ENCODE measurements around the gene SLC8A3.

The SLC8A3 gene

GRCh38 chr14:70032447-70032846, 156.3 kb downstream of the SLC8A3 start:
- no peak for TF ChIP-seq CTCF (IDR thresholded peaks at IDR 0.05; ENCODE audit: extremely low read depth, missing control alignments)
- no peak for DNase-seq (ENCODE audit: low spot score)

- no peak for DNase-seq (ENCODE audit: low spot score)
- TF ChIP-seq CTCF (IDR thresholded peaks at IDR 0.05; ENCODE audit: extremely low read depth, missing control alignments) = no peak
These were observed 156.7 kb downstream of the SLC8A3 start for GRCh38 chr14:70032016-70032415.

DNA sequence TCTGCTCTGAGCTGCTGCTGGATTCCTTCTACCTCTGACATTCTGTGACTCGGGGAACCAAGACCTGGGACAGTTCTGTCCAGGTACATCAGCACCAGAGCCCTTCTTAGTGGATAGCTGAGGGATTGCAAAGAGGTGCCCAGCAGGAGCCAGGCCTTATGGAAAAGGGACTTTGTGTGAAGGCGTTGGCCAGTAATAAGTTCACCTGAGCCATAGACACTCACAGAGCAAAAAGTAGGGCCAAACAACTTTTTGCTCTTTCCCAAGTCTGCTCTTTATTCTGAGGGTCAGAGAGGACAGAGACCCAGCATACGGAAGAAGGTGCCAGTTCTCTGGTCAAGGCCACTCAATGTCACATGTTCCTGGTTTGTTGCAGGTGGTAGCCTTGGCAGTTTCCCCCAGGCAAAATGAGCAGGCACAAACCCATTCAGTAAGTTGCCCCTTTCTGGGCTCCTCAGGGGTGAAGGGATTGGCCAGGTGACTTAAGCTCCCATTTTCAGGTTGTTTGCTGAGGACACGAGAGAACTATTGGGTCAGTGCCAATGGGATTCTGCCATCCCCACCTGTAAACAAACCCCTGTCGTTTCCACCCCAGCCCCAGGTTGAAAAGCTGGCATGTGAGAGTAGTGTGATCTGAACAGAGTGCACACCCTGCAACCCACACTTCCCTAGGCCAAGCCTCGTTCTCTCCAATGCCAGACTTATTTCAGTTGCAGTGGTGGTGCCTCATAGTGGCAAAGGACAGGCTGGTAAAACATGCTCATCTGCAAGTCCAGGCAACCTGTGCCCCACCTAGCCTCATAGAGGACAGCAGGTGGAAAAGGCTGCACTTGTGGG, 159.2 kb downstream of the SLC8A3 start:
- TF ChIP-seq CTCF (IDR thresholded peaks at IDR 0.05; ENCODE audit: extremely low read depth, missing control alignments) = no peak
- no peak for DNase-seq (ENCODE audit: low spot score)

- peak; percentile 77 for DNase-seq (ENCODE audit: low spot score)
- TF ChIP-seq CTCF (IDR thresholded peaks at IDR 0.05; ENCODE audit: extremely low read depth, missing control alignments) = peak; percentile 97
These were observed 160.8 kb downstream of the SLC8A3 start for GRCh38 chr14:70027785-70028428.

DNA sequence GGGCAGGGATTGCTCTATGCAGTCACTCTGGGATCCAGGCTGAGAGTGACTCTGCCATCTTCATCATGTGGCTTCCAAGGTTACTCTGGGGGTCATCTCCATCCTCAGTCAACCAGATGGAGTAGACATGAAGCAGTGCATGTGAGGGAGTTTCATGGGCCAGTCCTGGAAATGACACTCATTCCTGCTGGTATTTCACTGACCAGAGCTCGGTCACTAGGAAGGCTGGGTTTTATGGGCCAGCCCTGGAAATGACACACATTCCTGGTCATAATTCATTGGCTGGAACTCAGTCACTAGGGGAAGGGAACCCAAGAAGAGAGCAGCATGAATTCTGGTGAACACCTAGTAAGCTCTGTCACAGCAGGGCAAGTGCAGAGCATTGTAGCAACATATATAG, 164.9 kb downstream of the SLC8A3 start:
- TF ChIP-seq CTCF (IDR thresholded peaks at IDR 0.05; ENCODE audit: extremely low read depth, missing control alignments) = no peak
- no peak for DNase-seq (ENCODE audit: low spot score)

DNA sequence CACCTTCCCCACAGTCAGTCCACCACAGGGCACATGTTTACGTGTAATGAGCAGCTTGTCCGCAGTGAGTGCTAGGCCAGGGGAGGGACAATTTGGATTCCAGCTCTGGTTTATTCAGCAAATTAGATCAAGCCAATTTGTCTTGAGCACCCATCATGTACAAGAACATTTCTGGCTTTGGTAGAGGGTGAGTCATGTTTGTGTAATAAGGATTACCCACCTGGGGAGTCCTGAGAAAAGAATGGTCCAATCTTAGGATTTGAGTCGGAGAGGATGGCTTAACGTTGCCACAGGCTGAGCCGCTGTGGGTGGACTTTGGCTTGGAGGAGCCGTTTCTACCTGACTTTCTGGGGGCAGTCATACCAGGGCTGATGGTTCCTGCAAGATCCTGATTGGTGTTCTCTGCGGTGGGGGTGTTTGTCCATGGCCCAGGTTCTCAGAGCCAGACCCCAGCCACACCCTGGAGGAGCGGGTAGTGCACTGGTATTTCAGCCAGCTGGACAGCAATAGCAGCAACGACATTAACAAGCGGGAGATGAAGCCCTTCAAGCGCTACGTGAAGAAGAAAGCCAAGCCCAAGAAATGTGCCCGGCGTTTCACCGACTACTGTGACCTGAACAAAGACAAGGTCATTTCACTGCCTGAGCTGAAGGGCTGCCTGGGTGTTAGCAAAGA, 165.8 kb downstream of the SLC8A3 start:
- no peak for DNase-seq (ENCODE audit: low spot score)
- TF ChIP-seq CTCF (IDR thresholded peaks at IDR 0.05; ENCODE audit: extremely low read depth, missing control alignments) = no peak

Data from GM20000 (cell line).